Activated T-cell treated with anti-CD3 and anti-CD28 coated beads, Interleukin-2, amount 50 U/mL, for 24 hours (primary cell): Measurements from ENCODE around the gene TTYH3.
"Not testable (repeated sequence)": the region's sequence is repeated elsewhere in the genome, so short reads cannot be mapped to it uniquely, and the experiment has no call there.

Source experiments
- DNase-seq: peaks from one replicate; pipeline ENCODE4 v3.0.0-alpha.2; 2020
- H3K27ac Mint-ChIP-seq: 2 replicates; pipeline ENCODE4 v1.8.0; 2020; ENCODE audit warnings: mild to moderate bottlenecking, mixed read lengths
- H3K27me3 Mint-ChIP-seq: 2 replicates; pipeline ENCODE4 v1.8.0; 2020; ENCODE audit warnings: mixed read lengths
- H3K36me3 Mint-ChIP-seq: 2 replicates; pipeline ENCODE4 v1.8.0; 2020; ENCODE audit warnings: low read depth, mixed read lengths
- H3K4me1 Mint-ChIP-seq: 2 replicates; pipeline ENCODE4 v1.8.0; 2020; ENCODE audit warnings: low read depth, mixed read lengths
- H3K4me3 Mint-ChIP-seq: 2 replicates; pipeline ENCODE4 v1.8.0; 2020; ENCODE audit warnings: mild to moderate bottlenecking, moderate library complexity, mixed read lengths
- H3K9me3 Mint-ChIP-seq: 2 replicates; pipeline ENCODE4 v1.8.0; 2020; ENCODE audit warnings: mixed read lengths

TTYH3 gene

DNA sequence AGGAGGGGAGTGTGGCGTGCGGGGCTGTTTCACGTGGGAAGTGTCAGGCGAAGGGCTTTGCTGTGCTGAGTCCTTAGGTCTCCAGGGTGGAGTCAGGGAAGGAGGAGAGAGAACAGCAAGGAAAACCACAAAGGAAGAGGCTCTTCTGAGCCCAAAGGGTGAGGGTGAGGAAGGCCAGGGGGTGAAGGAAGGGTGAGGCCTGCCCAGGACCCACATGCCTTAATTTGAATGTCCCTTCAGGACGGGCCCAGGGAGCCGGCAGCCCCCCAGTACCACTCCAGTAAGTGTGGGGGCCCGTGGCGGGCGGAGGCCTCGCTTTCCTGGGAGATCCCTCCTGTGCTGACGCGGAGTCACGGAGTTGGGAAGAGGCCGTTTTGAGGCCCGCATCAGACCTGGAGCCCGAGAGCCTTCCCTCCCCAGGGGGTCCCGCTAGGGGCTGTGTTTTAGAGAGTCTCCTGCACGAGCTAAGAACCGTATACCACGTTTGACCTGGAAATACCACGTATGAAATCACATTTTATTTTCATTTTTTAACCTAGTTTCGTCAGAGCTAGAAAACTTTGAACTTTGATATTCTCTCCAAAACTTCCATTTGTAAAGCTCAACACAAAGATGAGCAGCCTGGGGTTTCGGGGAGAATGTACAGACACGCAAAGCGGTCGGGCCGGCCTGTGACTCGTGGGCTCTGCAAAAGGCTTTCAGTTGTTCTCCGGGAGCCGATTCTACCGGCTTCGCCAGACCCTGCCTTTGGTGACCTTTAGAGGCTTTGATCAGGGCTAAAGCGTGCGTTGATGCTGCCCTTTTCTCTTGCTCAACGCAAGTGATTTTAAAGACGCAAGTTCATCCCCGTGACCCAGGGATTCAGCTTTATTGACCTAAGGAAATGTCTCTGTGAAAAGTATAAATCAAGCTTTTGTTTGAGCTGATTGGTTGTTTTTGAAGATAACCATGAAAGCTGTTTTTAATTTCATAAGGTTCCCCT, 23.6 kb upstream of the TTYH3 start:
- Mint-ChIP-seq H3K36me3 (no peaks in the 10 kb centered on the region), H3K4me1 (peaks cover 5% of the 10 kb centered on the region), H3K27me3 (no peaks in the 10 kb centered on the region), H3K4me3 (no peak overlapping the region), H3K9me3 (no peaks in the 10 kb centered on the region), H3K27ac (no peak overlapping the region)
- no peak for DNase-seq

DNA sequence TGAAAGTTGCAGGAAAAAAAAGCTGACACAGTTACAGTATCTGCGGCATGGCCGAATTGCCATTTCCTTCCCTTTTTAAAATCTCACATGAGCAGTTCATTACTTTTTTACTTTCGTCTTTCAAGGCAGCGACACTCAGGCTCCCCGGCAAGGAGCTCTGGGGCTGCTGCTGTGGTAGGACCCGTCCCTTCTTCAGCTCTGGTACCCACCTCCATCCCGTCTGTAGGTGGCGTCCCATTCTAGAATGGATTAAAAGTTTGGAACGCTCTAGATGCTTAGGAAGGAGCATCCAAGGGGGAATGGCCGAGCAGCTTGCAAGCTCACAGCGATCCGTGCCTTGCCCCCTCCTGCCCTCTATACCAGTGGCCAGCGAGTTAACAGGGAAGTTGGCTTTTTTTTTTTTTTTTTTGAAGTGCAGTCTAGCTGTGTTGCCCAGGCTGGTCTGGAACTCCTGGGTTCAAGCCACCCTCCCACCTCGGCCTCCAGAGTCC, 22.8 kb upstream of the TTYH3 start:
- no peak for DNase-seq

DNA sequence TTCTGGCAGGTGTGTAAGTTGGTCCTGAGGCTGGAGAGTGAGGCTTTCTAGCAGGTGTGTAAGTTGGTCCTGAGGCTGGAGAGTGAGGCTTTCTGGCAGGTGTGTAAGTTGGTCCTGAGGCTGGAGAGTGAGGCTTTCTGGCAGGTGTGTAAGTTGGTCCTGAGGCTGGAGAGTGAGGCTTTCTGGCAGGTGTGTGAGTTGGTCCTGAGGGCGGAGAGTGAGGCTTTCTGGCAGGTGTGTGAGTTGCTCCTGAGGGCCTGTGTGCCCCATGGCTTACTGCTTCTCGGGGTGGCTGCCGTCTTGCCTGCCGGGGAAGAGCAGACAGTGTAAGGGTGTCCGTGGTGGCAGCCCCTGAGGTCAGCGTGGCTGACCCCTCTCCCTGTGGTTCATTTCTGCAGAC, 22.1 kb upstream of the TTYH3 start:
- H3K27me3 Mint-ChIP-seq, H3K27ac Mint-ChIP-seq: not testable (repeated sequence)

More for the DNA sequence above, 22.8 kb upstream of the TTYH3 start:
- Mint-ChIP-seq H3K27me3 (no peaks in the 10 kb centered on the region), H3K4me1 (peaks cover 5% of the 10 kb centered on the region), H3K9me3 (no peaks in the 10 kb centered on the region), H3K27ac (no peak overlapping the region), H3K4me3 (no peak overlapping the region), H3K36me3 (no peaks in the 10 kb centered on the region)

DNA sequence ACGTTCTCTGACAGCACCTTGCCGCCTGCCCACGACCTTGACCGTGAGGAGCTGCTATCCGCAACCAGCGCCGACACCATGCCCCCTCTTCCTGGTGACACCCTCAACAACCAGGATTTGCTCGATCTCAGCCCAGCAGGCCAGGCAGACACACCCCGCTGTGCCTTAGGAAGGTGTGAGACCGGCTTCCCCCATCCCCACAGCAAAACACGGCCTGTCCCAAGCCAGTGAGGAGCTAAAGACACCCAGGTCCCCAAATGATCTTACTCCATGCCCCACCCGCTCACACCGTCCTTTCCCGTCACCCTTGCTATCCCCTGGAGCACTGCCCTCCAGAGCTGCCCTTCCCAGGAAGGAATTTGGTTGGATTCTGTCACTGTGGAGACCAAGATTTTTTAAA, 21.3 kb upstream of the TTYH3 start:
- H3K27ac Mint-ChIP-seq, result no peak overlapping the region
- H3K27me3 Mint-ChIP-seq, result no peaks in the 10 kb centered on the region
- H3K4me1 Mint-ChIP-seq, result peaks cover 5% of the 10 kb centered on the region
- no peak for DNase-seq
- no peaks in the 10 kb centered on the region for H3K9me3 Mint-ChIP-seq
- H3K36me3 Mint-ChIP-seq, result no peaks in the 10 kb centered on the region
- H3K4me3 Mint-ChIP-seq, result no peak overlapping the region

More for the DNA sequence above, 22.1 kb upstream of the TTYH3 start:
- H3K4me1 Mint-ChIP-seq, H3K4me3 Mint-ChIP-seq, H3K9me3 Mint-ChIP-seq, H3K36me3 Mint-ChIP-seq, DNase-seq: not testable (repeated sequence)

DNA sequence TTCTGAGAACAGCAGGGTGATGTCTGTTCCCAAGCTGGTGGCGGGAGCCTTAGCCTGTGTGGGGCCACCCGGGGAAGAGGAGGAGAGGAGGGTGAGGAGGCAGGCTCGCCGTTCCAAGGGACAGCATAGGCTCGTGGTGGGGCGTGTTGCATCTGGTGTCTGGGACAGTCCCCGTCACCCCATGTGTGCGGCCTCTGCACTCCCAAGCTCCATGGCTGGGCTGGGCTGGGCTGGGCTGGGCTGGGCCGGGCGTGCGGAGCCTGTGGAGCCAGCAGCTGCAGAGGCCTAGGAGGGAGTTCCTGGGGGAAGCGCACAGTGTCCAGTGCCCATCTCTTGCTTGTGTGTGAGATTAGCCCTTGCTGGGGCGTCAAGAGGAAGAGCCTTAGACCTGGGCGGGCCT, 20.9 kb upstream of the TTYH3 start:
- no peaks in the 10 kb centered on the region for H3K9me3 Mint-ChIP-seq
- no peak for DNase-seq
- H3K4me1 Mint-ChIP-seq, result peaks cover 5% of the 10 kb centered on the region
- no peaks in the 10 kb centered on the region for H3K27me3 Mint-ChIP-seq
- no peak overlapping the region for H3K27ac Mint-ChIP-seq
- H3K4me3 Mint-ChIP-seq, result no peak overlapping the region
- H3K36me3 Mint-ChIP-seq, result no peaks in the 10 kb centered on the region

DNA sequence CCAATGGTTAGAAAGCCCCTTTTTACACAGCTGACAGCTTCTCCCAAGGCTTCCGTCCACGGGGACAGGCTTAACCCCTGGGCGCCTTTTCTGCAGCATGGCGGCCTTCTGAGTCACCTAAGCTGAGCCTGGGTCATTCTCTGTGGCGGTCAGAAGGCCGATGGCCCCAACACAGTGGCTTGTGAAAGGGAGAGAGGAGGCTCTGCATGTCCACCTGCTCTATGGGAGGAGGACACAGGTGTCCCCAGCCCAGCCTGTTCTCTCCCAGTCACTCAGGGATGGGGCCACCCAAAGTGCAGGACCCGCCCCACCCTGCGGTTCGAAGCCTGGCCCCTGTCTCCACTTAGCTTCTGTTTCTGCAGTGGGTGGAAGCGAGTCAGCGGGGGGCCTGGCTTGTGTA, 20.4 kb upstream of the TTYH3 start:
- H3K4me3 Mint-ChIP-seq, result no peak overlapping the region
- H3K9me3 Mint-ChIP-seq, result no peaks in the 10 kb centered on the region
- no peaks in the 10 kb centered on the region for H3K27me3 Mint-ChIP-seq
- H3K36me3 Mint-ChIP-seq, result no peaks in the 10 kb centered on the region
- no peak overlapping the region for H3K27ac Mint-ChIP-seq
- no peak for DNase-seq
- peaks cover 5% of the 10 kb centered on the region for H3K4me1 Mint-ChIP-seq

DNA sequence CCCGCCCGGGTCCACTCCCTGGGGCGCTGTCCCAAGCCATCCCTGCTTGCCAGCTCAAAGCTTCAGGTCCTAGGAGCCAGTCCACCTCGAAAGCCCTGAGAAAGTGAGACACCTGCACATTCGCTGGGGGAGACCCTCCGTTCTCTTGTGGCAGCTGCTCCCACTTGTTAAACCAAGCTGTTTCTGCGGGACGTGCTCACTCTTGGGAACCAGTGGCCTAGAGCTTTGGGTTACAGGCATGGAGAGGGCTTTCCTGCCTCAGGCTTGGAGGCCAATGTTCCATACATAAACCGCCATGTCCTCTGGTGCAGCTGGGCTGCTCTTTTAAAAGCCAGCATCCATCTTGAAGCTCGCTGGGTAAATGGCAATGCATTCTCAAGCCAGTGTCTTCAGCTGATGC, 19.9 kb upstream of the TTYH3 start:
- Mint-ChIP-seq H3K36me3 (no peaks in the 10 kb centered on the region), H3K4me1 (peaks cover 5% of the 10 kb centered on the region), H3K9me3 (no peaks in the 10 kb centered on the region), H3K4me3 (no peak overlapping the region), H3K27ac (no peak overlapping the region), H3K27me3 (no peaks in the 10 kb centered on the region)
- no peak for DNase-seq

DNA sequence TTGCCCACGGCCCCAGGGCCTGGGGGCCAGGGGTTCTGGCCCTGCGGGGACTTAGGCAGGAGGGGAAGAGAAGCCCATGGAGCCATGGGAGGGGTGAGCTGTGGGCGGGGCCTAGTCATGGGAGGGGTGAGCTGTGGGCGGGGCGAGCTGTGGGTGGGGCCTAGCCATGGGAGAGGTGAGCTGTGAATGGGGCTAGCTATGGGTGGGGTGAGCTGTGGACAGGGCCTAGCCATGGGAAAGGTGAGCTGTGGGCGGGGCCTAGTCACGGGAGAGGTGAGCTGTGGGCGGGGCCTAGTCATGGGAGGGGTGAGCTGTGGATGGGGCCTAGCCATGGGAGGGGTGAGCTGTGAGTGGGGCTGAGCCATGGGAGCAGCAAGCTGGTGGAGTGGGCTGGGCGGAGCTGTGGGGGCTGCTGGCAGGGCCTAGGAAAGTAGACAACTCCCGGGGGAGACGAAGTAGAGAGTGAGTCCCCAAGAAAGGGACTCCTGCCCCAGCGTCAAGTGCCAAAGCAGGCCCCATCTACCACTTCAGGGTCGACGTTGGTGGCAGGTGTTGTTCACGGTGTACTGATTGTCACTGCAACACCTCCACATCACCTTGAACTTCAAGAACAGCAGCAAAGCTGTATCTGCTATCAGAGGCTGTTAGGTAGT, 19.2 kb upstream of the TTYH3 start:
- Mint-ChIP-seq H3K9me3 (no peaks in the 10 kb centered on the region), H3K27ac (no peak overlapping the region), H3K36me3 (no peaks in the 10 kb centered on the region), H3K4me3 (no peak overlapping the region), H3K4me1 (peaks cover 5% of the 10 kb centered on the region), H3K27me3 (no peaks in the 10 kb centered on the region)
- no peak for DNase-seq

DNA sequence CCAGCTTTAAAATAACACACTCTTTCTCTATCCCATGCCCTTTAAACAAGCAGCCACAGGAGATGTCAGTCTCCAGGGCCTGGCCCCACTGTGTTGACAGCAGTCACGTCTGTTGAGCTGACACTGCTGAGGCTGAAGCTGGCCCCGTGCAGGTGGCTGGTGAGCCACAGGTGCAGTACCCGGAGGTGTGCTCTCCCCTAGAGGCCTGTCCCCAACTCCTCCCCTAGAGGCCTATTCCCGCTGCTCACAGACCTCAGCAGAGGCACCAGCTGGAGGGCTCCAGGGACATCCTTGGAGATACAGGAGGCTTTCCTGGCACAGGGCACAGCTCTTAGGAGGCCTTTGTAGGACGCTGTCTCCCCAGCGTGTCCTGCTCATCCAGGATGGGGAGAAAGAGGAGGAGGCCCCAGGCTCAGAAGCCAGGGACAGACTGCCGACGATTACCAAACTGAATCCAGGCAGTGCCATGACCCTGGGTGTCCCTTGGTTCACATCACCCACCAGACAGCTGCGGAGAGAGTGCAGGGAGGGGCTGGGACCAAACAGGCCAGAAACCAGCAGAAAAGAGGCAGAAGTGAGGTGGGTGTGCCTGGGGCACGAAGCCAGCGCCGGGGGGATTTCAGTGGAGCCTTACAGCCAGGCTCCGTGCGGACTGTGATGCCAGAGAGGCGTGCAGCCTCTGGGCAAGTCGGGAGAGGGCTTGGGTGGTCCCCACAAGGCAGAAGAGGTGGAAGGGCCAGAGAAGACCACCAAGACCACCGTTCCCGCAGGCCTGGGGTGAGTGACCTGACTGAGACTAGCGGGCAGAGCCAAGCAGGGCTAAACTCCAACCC, 18.5 kb upstream of the TTYH3 start:
- Mint-ChIP-seq H3K27me3 (no peaks in the 10 kb centered on the region), H3K27ac (no peak overlapping the region), H3K9me3 (no peaks in the 10 kb centered on the region), H3K36me3 (no peaks in the 10 kb centered on the region), H3K4me3 (no peak overlapping the region), H3K4me1 (peaks cover 5% of the 10 kb centered on the region)
- DNase-seq, result no peak

DNA sequence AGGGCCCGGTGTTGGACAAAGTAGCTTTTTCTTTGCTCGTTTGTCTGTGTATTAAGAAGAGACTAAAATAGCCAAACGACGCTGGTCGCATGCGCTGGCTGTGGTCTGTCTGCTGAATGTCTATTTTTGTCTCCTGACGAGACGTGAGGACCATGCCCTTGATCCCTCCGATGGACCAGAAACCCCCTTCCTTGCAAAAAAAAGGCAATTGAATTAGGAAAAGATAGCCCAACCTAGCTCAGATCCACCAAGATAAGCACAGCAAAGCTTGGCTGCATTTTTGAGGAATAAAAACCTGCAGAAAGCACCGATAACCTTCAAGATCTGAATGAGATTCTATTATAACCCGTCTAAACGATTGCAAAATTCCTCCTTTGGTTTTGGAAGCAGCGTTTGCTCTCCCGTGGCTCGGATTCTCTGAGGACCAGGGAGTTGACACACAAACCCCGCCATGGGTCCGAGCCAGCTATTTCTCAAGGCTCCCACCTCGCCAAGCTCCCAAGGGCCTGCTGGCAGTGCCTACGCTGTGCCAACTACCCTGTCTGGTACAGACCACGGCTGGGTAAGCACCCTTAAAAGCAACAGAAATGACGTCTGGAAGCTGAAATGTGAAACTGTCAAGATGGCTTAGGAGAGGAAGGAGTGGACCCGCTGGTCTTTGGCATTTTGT, 17.7 kb upstream of the TTYH3 start:
- no peak overlapping the region for H3K27ac Mint-ChIP-seq
- H3K27me3 Mint-ChIP-seq, result no peaks in the 10 kb centered on the region
- H3K9me3 Mint-ChIP-seq, result no peaks in the 10 kb centered on the region
- DNase-seq, result no peak
- no peak overlapping the region for H3K4me3 Mint-ChIP-seq
- H3K4me1 Mint-ChIP-seq, result peaks cover under 1% of the 10 kb centered on the region
- H3K36me3 Mint-ChIP-seq, result no peaks in the 10 kb centered on the region

DNA sequence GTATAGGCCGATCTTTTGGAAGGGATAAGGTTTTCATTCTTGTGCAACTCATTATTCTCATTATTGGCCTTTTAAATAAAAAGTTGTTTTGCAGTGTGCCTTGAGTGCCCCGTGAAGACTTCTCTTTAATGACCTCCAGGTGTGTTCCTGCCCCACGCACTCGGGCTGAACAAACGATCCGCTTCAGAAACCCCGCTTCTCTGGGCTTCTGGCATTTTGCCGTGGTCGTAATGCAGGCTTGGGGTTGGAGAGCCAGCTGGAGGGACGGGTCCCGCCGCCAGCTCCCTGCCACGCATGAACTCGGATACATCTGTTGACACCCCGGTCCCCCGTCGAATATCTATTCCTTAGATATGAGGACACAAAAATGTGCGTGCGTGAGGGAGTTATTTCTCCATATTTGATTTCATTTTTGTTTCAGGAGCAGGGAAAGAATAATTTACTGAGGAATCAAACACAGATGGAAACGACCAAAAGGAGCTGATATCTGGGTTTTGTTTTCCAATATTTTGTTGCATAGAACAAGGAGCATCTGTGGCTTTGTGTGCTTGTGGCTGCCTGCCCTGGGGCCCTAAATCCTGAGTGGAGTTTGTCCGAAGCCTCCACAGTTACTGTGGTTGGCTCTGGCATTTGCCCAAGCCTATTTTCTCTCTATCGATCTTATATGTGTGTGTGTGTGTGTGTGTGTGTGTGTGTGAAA, 17.0 kb upstream of the TTYH3 start:
- no peak overlapping the region for H3K27ac Mint-ChIP-seq
- no peak overlapping the region for H3K4me3 Mint-ChIP-seq
- H3K36me3 Mint-ChIP-seq, result no peaks in the 10 kb centered on the region

DNA sequence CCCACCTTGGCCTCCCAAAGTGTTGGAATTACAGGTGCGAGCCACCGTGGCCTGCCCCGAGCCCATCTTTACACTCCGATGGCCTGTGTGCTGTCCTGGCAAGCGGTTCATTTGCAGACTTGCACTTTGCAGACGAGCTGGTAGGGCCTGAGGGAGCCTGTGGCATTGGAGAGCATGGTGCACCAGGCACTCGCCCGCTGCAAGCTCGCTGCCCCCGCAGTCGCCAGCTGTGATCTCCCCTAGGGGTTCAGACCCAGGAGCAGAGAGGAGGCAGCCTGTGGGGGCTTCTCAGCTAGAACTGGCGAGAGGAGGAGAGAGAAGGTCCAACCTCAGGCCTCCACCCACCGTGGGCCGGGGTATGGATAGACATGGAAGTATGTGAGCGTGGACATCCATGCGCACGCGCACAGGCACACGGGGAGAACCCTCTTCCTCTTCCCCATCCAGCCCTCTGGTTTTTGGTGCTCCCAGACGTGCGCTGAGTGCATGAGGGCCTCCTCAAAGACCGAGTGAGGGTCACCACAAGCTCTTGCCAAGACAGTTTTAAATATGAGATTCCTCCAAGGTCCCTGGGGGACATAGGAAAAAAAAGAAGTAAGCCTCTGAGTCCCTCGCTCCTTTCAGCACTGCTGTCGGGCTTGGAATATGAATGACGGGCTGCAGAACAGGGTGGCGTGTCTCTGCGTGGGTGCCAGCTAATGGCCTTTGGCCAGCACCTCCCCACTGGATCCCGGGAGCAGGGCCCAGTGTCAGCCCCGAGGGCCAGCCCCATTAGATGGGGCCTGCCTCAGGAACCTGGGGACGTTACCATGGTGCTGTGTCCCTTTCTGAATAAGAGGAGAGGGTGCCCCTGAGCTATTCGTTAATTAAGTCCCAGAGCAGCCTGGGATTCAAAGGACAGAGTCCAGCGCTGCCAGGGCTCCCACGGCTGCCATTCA, 15.1 kb upstream of the TTYH3 start:
- H3K4me3 Mint-ChIP-seq, result no peak overlapping the region
- no peak for DNase-seq
- H3K4me1 Mint-ChIP-seq, result no peaks in the 10 kb centered on the region
- H3K9me3 Mint-ChIP-seq, result no peaks in the 10 kb centered on the region
- H3K27me3 Mint-ChIP-seq, result no peaks in the 10 kb centered on the region
- no peak overlapping the region for H3K27ac Mint-ChIP-seq
- H3K36me3 Mint-ChIP-seq, result no peaks in the 10 kb centered on the region

More for the DNA sequence above, 17.0 kb upstream of the TTYH3 start:
- Mint-ChIP-seq H3K9me3 (no peaks in the 10 kb centered on the region), H3K4me1 (no peaks in the 10 kb centered on the region), H3K27me3 (no peaks in the 10 kb centered on the region)
- DNase-seq, result no peak
